K562 (cell line): ENCODE data around the gene DYSF. TPM values are rescaled to one million over a fixed set of nuclear protein-coding genes. Genes with fewer than 3 reads are reported as not detected.

Experiments used
- ATAC-seq: fragments of 200-7000 bp; cut with Tn5 transposase; 3 replicates; pipeline ENCODE4 v1.9.1; 2020; ENCODE audit warnings: moderate library complexity
- BruUV-seq: library from RNA; stranded (reverse); fragments of 400-500 nt; replicated peaks from 2 replicates; lab custom pipeline; 2021; lab: Mats Ljungman, UMichigan
- CTCF ChIA-PET: fragments of 300-600 bp; formaldehyde crosslinking; extraction: SDS; loops from one replicate; lab custom pipeline; 2021; ENCODE audit warnings: low intra/inter-chr PET ratio; lab: Yijun Ruan, JAX
- POLR2A ChIA-PET: fragments of 300-600, 350-650 bp; sonication (Branson Sonifier 250); formaldehyde crosslinking; extraction: SDS; loops from one replicate; lab custom pipeline; 2021; ENCODE audit warnings: antibody characterized with exemption, inconsistent platforms; lab: Yijun Ruan, JAX
- DNase-seq, 4 experiments: peaks; one replicate each; pipeline versions ENCODE4 v3.0.0 to v3.0.0-alpha.2; 2011 to 2018; ENCODE audit warnings: low spot score in 3 of 4, mixed read lengths in 3 of 4; ENCODE audit errors: extremely low read depth in 1 of 4
- FAIRE-seq: peaks from 2 replicates; lab custom pipeline; 2011; peaks lifted over from hg19 to GRCh38; lab: Jason Lieb, UNC
- H2AFZ ChIP-seq: 2 replicates; pipeline ENCODE4 v1.6.0; 2011; ENCODE audit warnings: low read depth, low read length, control low read depth, inconsistent platforms
- H3K27ac ChIP-seq: fragments of 200-600 bp; 3 replicates; pipeline ENCODE4 v1.8.0; 2011; ENCODE audit warnings: low read depth, mild to moderate bottlenecking, control low read depth, inconsistent platforms, low read length, moderate library complexity, mixed read lengths; ENCODE audit errors: extremely low read depth
- H3K27me3 ChIP-seq, 2 experiments: fragments of 300-600 bp in 1 of 2; 2 replicates in 1 of 2; 3 replicates in 1 of 2; pipeline versions ENCODE4 v1.6.0 to v1.8.0; 2011; ENCODE audit warnings: inconsistent platforms in 2 of 2, low read length in 2 of 2, mild to moderate bottlenecking in 1 of 2, mixed read lengths in 1 of 2, moderate library complexity in 1 of 2; ENCODE audit not compliant: control insufficient read depth in 2 of 2, insufficient read depth in 2 of 2
- H3K36me3 ChIP-seq: fragments of 300-600 bp; 3 replicates; pipeline ENCODE4 v1.8.0; 2011; ENCODE audit warnings: mild to moderate bottlenecking, low read length, inconsistent platforms; ENCODE audit not compliant: control insufficient read depth, insufficient read depth
- H3K4me1 ChIP-seq, 2 experiments: fragments of 200-600 bp in 1 of 2; replicated peaks in 1 of 2; 2 replicates in 1 of 2; 3 replicates in 1 of 2; pipeline versions ENCODE4 v1.5.1 to v1.8.0; 2011; ENCODE audit warnings: inconsistent platforms in 2 of 2, low read length in 2 of 2, mild to moderate bottlenecking in 1 of 2, mixed read lengths in 1 of 2, moderate library complexity in 1 of 2; ENCODE audit not compliant: control insufficient read depth in 2 of 2, insufficient read depth in 2 of 2
- H3K4me2 ChIP-seq: 2 replicates; pipeline ENCODE4 v1.6.1; 2011; ENCODE audit warnings: low read length, control low read depth, inconsistent platforms, mixed read lengths; ENCODE audit not compliant: insufficient read depth
- H3K4me3 ChIP-seq: fragments of 200-600 bp; sonication (generic), shearing (Covaris generic); 2 replicates; pipeline ENCODE4 v1.5.1; 2016; ENCODE audit warnings: control low read depth, inconsistent platforms
- H3K79me2 ChIP-seq: fragments of 200-600 bp; 3 replicates; pipeline ENCODE4 v1.8.0; 2011; ENCODE audit warnings: low read length, inconsistent platforms; ENCODE audit not compliant: control insufficient read depth, insufficient read depth
- H3K9ac ChIP-seq, 2 experiments: 2 replicates each; pipeline versions ENCODE4 v1.6.0 to v1.6.1; 2011; ENCODE audit warnings: low read depth in 2 of 2, low read length in 2 of 2, control low read depth in 1 of 2, inconsistent platforms in 1 of 2, mild to moderate bottlenecking in 1 of 2, mixed read lengths in 1 of 2; ENCODE audit not compliant: insufficient read depth in 1 of 2
- H3K9me1 ChIP-seq: one replicate; pipeline ENCODE4 v1.6.0; 2011; ENCODE audit warnings: inconsistent platforms, mild to moderate bottlenecking, low read length, moderate library complexity; ENCODE audit not compliant: control insufficient read depth, insufficient read depth
- H3K9me3 ChIP-seq: replicated peaks from 2 replicates; pipeline ENCODE4 v1.5.1; 2011; ENCODE audit warnings: low read depth, low read length, inconsistent platforms; ENCODE audit not compliant: control insufficient read depth, insufficient read depth
- H4K20me1 ChIP-seq: replicated peaks from 2 replicates; pipeline ENCODE4 v1.6.1; 2011; ENCODE audit warnings: low read length, inconsistent platforms, mixed read lengths; ENCODE audit not compliant: control insufficient read depth, insufficient read depth
- ADNP ChIP-seq: fragments of 200-800 bp; sonication (Bioruptor generic); IDR thresholded peaks from 2 replicates; pipeline ENCODE4 v1.6.1; 2016; ENCODE audit warnings: missing genetic modification characterization, missing compliant biosample characterization
- FOXP1 ChIP-seq: sonication (generic); formaldehyde crosslinking; IDR thresholded peaks from 2 replicates; pipeline ENCODE4 v1.8.0; 2022; ENCODE audit warnings: mild to moderate bottlenecking, missing genetic modification reagents
- HNRNPUL1 ChIP-seq: fragments of 200-400 bp; formaldehyde crosslinking; IDR thresholded peaks from 2 replicates; pipeline ENCODE4 v1.6.1; 2017; ENCODE audit warnings: low read length
- KDM4B ChIP-seq, 2 experiments: fragments of 450-650 bp in 1 of 2; sonication (generic) in 1 of 2; IDR thresholded peaks; 2 replicates each; pipeline ENCODE4 v1.6.1; 2016 to 2017; ENCODE audit warnings: borderline replicate concordance in 2 of 2, antibody characterized with exemption in 1 of 2, low read depth in 1 of 2, mild to moderate bottlenecking in 1 of 2
- KLF1 ChIP-seq: fragments of 450-650 bp; IDR thresholded peaks from 2 replicates; pipeline ENCODE4 v1.6.1; 2016; ENCODE audit warnings: missing genetic modification characterization, missing compliant biosample characterization
- MTA3 ChIP-seq: fragments of 450-650 bp; formaldehyde crosslinking; IDR thresholded peaks from 2 replicates; pipeline ENCODE4 v1.6.1; 2017; ENCODE audit warnings: mild to moderate bottlenecking, borderline replicate concordance
- SMARCA4 ChIP-seq: fragments of 450-650 bp; IDR thresholded peaks from 2 replicates; pipeline ENCODE4 v1.6.1; 2016
- TGIF2 ChIP-seq: sonication (generic); formaldehyde crosslinking; IDR thresholded peaks from 2 replicates; pipeline ENCODE4 v1.8.1; 2022; ENCODE audit warnings: mild to moderate bottlenecking, missing genetic modification reagents, moderate library complexity
- THAP12 ChIP-seq: fragments of 250-450 bp; sonication (Bioruptor Pico); IDR thresholded peaks from 2 replicates; pipeline ENCODE4 v1.9.0; 2021; ENCODE audit warnings: mild to moderate bottlenecking, inconsistent platforms
- ZC3H11A ChIP-seq: IDR thresholded peaks from 2 replicates; pipeline ENCODE4 v1.6.1; 2012; ENCODE audit warnings: low read depth, low read length, improper control_type of control experiment
- ZNF12 ChIP-seq: sonication (generic); formaldehyde crosslinking; IDR thresholded peaks from 2 replicates; pipeline ENCODE4 v1.4.0; 2020; ENCODE audit warnings: mild to moderate bottlenecking, missing genetic modification reagents
- ZNF24 ChIP-seq: fragments of 450-650 bp; IDR thresholded peaks from 2 replicates; pipeline ENCODE4 v1.6.1; 2016
- ZNF740 ChIP-seq, 3 experiments: fragments of 200-800 bp in 1 of 3; sonication (Bioruptor generic) in 1 of 3; sonication (generic) in 1 of 3; formaldehyde crosslinking in 1 of 3; IDR thresholded peaks; 2 replicates each; pipeline versions ENCODE4 v1.6.1 to v1.8.0; 2016 to 2022; ENCODE audit warnings: mild to moderate bottlenecking in 2 of 3, missing compliant biosample characterization in 2 of 3, missing genetic modification characterization in 2 of 3, missing genetic modification reagents in 1 of 3
- WGBS: fragments of 100-300 bp; shearing (Covaris generic); methylation state at CpG from one replicate; pipeline ENCODE4 v1.1.6; 2016; ENCODE audit warnings: low coverage, mixed read lengths; ENCODE audit not compliant: insufficient coverage; ENCODE audit errors: missing lambda C conversion rate; 5-methylcytosine and 5-hydroxymethylcytosine counted together
- in situ Hi-C: fragments of 300-500 bp; cut with MboI; formaldehyde crosslinking; loops from 4 replicates; pipeline ENCODE4 v1.15.0; 2018; ENCODE audit warnings: inconsistent platforms, mixed read lengths
- intact Hi-C: fragments of 100-400 bp; cut with micrococcal nuclease; formaldehyde crosslinking; loops from 2 replicates; pipeline ENCODE4 v1.14.2; 2022
- polyA plus RNA-seq, 8 experiments: library from polyadenylated mRNA; depleted of rRNA in 4 of 8; stranded (reverse) in 5 of 8; unstranded in 3 of 8; fragments of >200 nt; fragmentation: Nextera tagmentation in 2 of 8; fragmentation: Illumina TruSeq in 1 of 8; extraction: Ambion mirVana in 2 of 8; extraction: Trizol in 1 of 8; gene quantifications; 2 replicates each; pipeline versions ENCODE4 v1.2.1 to v1.2.3, GENCODE V29; 2011 to 2014; ENCODE audit warnings: inconsistent platforms in 1 of 8, missing spikeins in 1 of 8
- total RNA-seq, 7 experiments: library from RNA; depleted of rRNA in 6 of 7; stranded (reverse); fragments of >200 nt in 6 of 7; fragmentation: Illumina TruSeq in 2 of 7; extraction: Trizol in 2 of 7; gene quantifications; 2 replicates each; pipeline versions ENCODE4 v1.2.1 to v1.2.3, GENCODE V29; 2011 to 2021; ENCODE audit warnings: low replicate concordance in 1 of 7
- TF ChIP-seq, protein P1 (sequence below), 2 experiments: fragments of 450-650 bp; conservative IDR thresholded peaks; 2 replicates each; pipeline ENCODE4 v1.6.1; 2017; ENCODE audit warnings: mild to moderate bottlenecking in 2 of 2, moderate library complexity in 2 of 2
- TF ChIP-seq, protein P2 (sequence below): fragments of 450-650 bp; IDR thresholded peaks from 2 replicates; pipeline ENCODE4 v1.6.1; 2018; ENCODE audit not compliant: partially characterized antibody

DYSF gene
- total and polyA plus RNA-seq, 9 of the 15 experiments (the other 6 are each of a cell fraction or from before 2014, with no cell fraction given): 0.01 to 0.80 (median 0.29) TPM

DNA sequence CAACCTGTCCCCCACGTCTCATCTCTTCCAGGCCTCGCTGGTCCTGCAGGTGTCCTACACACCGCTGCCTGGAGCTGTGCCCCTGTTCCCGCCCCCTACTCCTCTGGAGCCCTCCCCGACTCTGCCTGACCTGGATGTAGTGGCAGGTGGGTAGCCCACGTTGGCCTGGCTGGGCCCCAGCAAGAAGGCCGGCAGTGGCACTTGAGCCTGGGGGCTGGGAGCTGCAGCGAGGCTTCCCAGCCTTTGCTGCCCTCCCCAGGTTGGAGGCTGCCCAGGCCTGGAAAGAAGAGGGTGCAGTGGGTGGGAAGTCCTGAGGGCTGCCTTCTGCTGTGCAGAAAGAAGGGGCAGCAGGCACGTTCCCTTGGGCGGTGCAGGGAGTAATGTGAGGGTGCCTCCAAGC is 58.4 kb downstream of the DYSF start:
- H3K27me3 ChIP-seq: peaks cover 0 to 49% of the 10 kb centered on the region in 2 experiments; a peak in 4 of 5 replicates
- H4K20me1 ChIP-seq: peaks cover 6% of the 10 kb centered on the region
- H3K4me2 ChIP-seq: no peak overlapping the region
- no peaks in the 10 kb centered on the region for H3K36me3 ChIP-seq
- BruUV-seq: no TSS peak
- POLR2A ChIA-PET: no interaction called here
- intact Hi-C loops (loop anchor here (2.0 to 5.0 kb wide), 3 partner anchors 51 to 354 kb away; no protein-coding TSS in a partner anchor), in situ Hi-C loops (no loop called here)
- H3K4me1 ChIP-seq: no peaks in the 10 kb centered on the region
- no peaks in the 10 kb centered on the region for H3K9me1 ChIP-seq
- H3K4me3 ChIP-seq: no peak overlapping the region
- H3K79me2 ChIP-seq: no peaks in the 10 kb centered on the region
- WGBS: 0% methylated on average over 6 of the region's 10 CpGs
- CTCF ChIA-PET: interaction anchor here (4.6 kb wide), 1 partner anchor 212 kb away, joined by 71 read pairs; no protein-coding TSS in a partner anchor
- no peak for FAIRE-seq
- no peak for ATAC-seq
- DNase-seq: no peak
- no peak overlapping the region for H2AFZ ChIP-seq
- H3K27ac ChIP-seq: no peak overlapping the region
- H3K9me3 ChIP-seq: no peaks in the 10 kb centered on the region
- no peak overlapping the region for H3K9ac ChIP-seq
- TF ChIP-seq KDM4B (IDR thresholded peaks at IDR 0.05; ENCODE audit: borderline replicate concordance in 2 of 2, low read depth in 1 of 2) (no peak), KLF1 (tag) (no peak), MTA3 (no peak), ZC3H11A (no peak), ZNF740 (CRISPR knock-in tag; IDR thresholded peaks at IDR 0.05) (no peak), ZNF740 (tag; IDR thresholded peaks at IDR 0.05) (no peak), FOXP1 (CRISPR knock-in tag) (no peak), ZNF24 (no peak), TGIF2 (CRISPR knock-in tag) (no peak), ADNP (no peak), HNRNPUL1 (no peak), ZNF12 (CRISPR knock-in tag) (no peak), SMARCA4 (no peak), THAP12 (CRISPR knock-in tag) (no peak)
- TF ChIP-seq, protein P1, sequence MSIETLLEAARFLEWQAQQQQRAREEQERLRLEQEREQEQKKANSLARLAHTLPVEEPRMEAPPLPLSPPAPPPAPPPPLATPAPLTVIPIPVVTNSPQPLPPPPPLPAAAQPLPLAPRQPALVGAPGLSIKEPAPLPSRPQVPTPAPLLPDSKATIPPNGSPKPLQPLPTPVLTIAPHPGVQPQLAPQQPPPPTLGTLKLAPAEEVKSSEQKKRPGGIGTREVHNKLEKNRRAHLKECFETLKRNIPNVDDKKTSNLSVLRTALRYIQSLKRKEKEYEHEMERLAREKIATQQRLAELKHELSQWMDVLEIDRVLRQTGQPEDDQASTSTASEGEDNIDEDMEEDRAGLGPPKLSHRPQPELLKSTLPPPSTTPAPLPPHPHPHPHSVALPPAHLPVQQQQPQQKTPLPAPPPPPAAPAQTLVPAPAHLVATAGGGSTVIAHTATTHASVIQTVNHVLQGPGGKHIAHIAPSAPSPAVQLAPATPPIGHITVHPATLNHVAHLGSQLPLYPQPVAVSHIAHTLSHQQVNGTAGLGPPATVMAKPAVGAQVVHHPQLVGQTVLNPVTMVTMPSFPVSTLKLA (conservative IDR thresholded peaks at IDR 0.05): no peak
- TF ChIP-seq, protein P2, sequence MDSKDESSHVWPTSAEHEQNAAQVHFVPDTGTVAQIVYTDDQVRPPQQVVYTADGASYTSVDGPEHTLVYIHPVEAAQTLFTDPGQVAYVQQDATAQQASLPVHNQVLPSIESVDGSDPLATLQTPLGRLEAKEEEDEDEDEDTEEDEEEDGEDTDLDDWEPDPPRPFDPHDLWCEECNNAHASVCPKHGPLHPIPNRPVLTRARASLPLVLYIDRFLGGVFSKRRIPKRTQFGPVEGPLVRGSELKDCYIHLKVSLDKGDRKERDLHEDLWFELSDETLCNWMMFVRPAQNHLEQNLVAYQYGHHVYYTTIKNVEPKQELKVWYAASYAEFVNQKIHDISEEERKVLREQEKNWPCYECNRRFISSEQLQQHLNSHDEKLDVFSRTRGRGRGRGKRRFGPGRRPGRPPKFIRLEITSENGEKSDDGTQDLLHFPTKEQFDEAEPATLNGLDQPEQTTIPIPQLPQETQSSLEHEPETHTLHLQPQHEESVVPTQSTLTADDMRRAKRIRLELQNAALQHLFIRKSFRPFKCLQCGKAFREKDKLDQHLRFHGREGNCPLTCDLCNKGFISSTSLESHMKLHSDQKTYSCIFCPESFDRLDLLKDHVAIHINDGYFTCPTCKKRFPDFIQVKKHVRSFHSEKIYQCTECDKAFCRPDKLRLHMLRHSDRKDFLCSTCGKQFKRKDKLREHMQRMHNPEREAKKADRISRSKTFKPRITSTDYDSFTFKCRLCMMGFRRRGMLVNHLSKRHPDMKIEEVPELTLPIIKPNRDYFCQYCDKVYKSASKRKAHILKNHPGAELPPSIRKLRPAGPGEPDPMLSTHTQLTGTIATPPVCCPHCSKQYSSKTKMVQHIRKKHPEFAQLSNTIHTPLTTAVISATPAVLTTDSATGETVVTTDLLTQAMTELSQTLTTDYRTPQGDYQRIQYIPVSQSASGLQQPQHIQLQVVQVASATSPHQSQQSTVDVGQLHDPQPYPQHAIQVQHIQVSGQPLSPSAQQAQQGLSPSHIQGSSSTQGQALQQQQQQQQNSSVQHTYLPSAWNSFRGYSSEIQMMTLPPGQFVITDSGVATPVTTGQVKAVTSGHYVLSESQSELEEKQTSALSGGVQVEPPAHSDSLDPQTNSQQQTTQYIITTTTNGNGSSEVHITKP: no peak
